H9 (cell line): ENCODE data around the gene PGF. TPM values are rescaled to one million over a fixed set of nuclear protein-coding genes. Genes with fewer than 3 reads are reported as not detected.

Source experiments
- DNase-seq: peaks from one replicate; pipeline ENCODE4 v3.0.0-alpha.2; 2017
- H2AFZ ChIP-seq: one replicate; pipeline ENCODE4 v1.6.1; 2013; ENCODE audit warnings: mild to moderate bottlenecking, low read length, control low read depth, moderate library complexity
- H2AK5ac ChIP-seq: 2 replicates; pipeline ENCODE4 v1.6.1; 2013; ENCODE audit warnings: low read length, control low read depth, mixed read lengths; ENCODE audit not compliant: insufficient read length
- H2BK120ac ChIP-seq: one replicate; pipeline ENCODE4 v1.6.1; 2013; ENCODE audit warnings: low read depth, mild to moderate bottlenecking, low read length, control low read depth, inconsistent platforms; ENCODE audit not compliant: poor library complexity, severe bottlenecking
- H2BK12ac ChIP-seq: 2 replicates; pipeline ENCODE4 v1.6.1; 2013; ENCODE audit warnings: low read length, control low read depth, mixed read lengths, low read depth; ENCODE audit not compliant: insufficient read length
- H2BK15ac ChIP-seq: 2 replicates; pipeline ENCODE4 v1.6.1; 2013; ENCODE audit warnings: low read depth, low read length, control low read depth
- H2BK20ac ChIP-seq: one replicate; pipeline ENCODE4 v1.6.1; 2013; ENCODE audit warnings: low read depth, mild to moderate bottlenecking, low read length, control low read depth, inconsistent platforms; ENCODE audit not compliant: poor library complexity, severe bottlenecking
- H2BK5ac ChIP-seq: 2 replicates; pipeline ENCODE4 v1.6.1; 2013; ENCODE audit warnings: low read length, control low read depth, mixed read lengths; ENCODE audit not compliant: insufficient read length
- H3K14ac ChIP-seq: 2 replicates; pipeline ENCODE4 v1.6.1; 2013; ENCODE audit warnings: low read length, control low read depth; ENCODE audit not compliant: insufficient read depth
- H3K18ac ChIP-seq: 2 replicates; pipeline ENCODE4 v1.6.1; 2013; ENCODE audit warnings: low read depth, mild to moderate bottlenecking, mixed read lengths, low read length, control low read depth; ENCODE audit not compliant: insufficient read length
- H3K23ac ChIP-seq: 2 replicates; pipeline ENCODE4 v1.6.1; 2013; ENCODE audit warnings: low read length, control low read depth, mixed read lengths, low read depth; ENCODE audit not compliant: insufficient read length
- H3K23me2 ChIP-seq: 2 replicates; pipeline ENCODE4 v1.6.1; 2013; ENCODE audit warnings: low read depth, mild to moderate bottlenecking, mixed read lengths, low read length, control low read depth; ENCODE audit not compliant: insufficient read length, poor library complexity, severe bottlenecking
- H3K27ac ChIP-seq: 2 replicates; pipeline ENCODE4 v1.5.1; 2013; ENCODE audit warnings: low read length, control low read depth, mixed read lengths, low read depth; ENCODE audit not compliant: insufficient read length
- H3K27me3 ChIP-seq: 2 replicates; pipeline ENCODE4 v1.6.1; 2013; ENCODE audit warnings: low read length, control low read depth, inconsistent platforms; ENCODE audit not compliant: insufficient read depth
- H3K4ac ChIP-seq: 2 replicates; pipeline ENCODE4 v1.6.1; 2013; ENCODE audit warnings: low read depth, mild to moderate bottlenecking, control low read depth, inconsistent platforms, low read length, moderate library complexity
- H3K4me1 ChIP-seq: 2 replicates; pipeline ENCODE4 v1.6.1; 2013; ENCODE audit warnings: low read length, control low read depth, inconsistent platforms; ENCODE audit not compliant: insufficient read depth
- H3K4me2 ChIP-seq: 2 replicates; pipeline ENCODE4 v1.6.1; 2013; ENCODE audit warnings: low read length, control low read depth, mixed read lengths; ENCODE audit not compliant: insufficient read length, insufficient read depth
- H3K56ac ChIP-seq: 2 replicates; pipeline ENCODE4 v1.6.1; 2013; ENCODE audit warnings: low read depth, mild to moderate bottlenecking, mixed read lengths, low read length, control low read depth; ENCODE audit not compliant: insufficient read length
- H3K79me1 ChIP-seq: 2 replicates; pipeline ENCODE4 v1.6.1; 2013; ENCODE audit warnings: low read depth, mild to moderate bottlenecking, moderate library complexity, low read length, control low read depth, inconsistent platforms; ENCODE audit not compliant: insufficient read depth, poor library complexity, severe bottlenecking
- H3K79me2 ChIP-seq: 2 replicates; pipeline ENCODE4 v1.6.1; 2013; ENCODE audit warnings: low read length, control low read depth, inconsistent platforms; ENCODE audit not compliant: insufficient read depth
- H3K9ac ChIP-seq: 2 replicates; pipeline ENCODE4 v1.6.1; 2013; ENCODE audit warnings: low read length, control low read depth, mixed read lengths; ENCODE audit not compliant: insufficient read length; ENCODE audit errors: extremely low read depth
- H3K9me3 ChIP-seq: one replicate; pipeline ENCODE4 v1.6.1; 2013; ENCODE audit warnings: low read depth, low read length, inconsistent platforms; ENCODE audit not compliant: control insufficient read depth
- H3T11ph ChIP-seq: one replicate; pipeline ENCODE4 v1.6.1; 2013; ENCODE audit warnings: mild to moderate bottlenecking, low read length, control low read depth, inconsistent platforms
- H4K20me1 ChIP-seq: one replicate; pipeline ENCODE4 v1.6.1; 2013; ENCODE audit not compliant: control insufficient read depth, insufficient read length, insufficient read depth
- H4K5ac ChIP-seq: 2 replicates; pipeline ENCODE4 v1.6.1; 2013; ENCODE audit warnings: low read depth, mild to moderate bottlenecking, mixed read lengths, low read length, control low read depth; ENCODE audit not compliant: insufficient read length
- H4K8ac ChIP-seq: replicated peaks from 2 replicates; pipeline ENCODE4 v1.6.1; 2013; ENCODE audit warnings: low read length, control low read depth, mixed read lengths, low read depth; ENCODE audit not compliant: insufficient read length
- H4K91ac ChIP-seq: 2 replicates; pipeline ENCODE4 v1.6.1; 2013; ENCODE audit warnings: low read depth, mild to moderate bottlenecking, moderate library complexity, mixed read lengths, low read length, control low read depth; ENCODE audit not compliant: insufficient read length
- H3K27ac Mint-ChIP-seq, 3 experiments: 2 replicates in 2 of 3; 3 replicates in 1 of 3; pipeline ENCODE4 v1.8.0; 2020 to 2021; ENCODE audit warnings: mixed read lengths in 3 of 3, mild to moderate bottlenecking in 1 of 3, moderate library complexity in 1 of 3
- H3K27me3 Mint-ChIP-seq: 2 replicates; pipeline ENCODE4 v1.8.0; 2021; ENCODE audit warnings: low read depth, mild to moderate bottlenecking, moderate library complexity, mixed read lengths
- H3K36me3 Mint-ChIP-seq, 3 experiments: 2 replicates in 2 of 3; 3 replicates in 1 of 3; pipeline ENCODE4 v1.8.0; 2020 to 2021; ENCODE audit warnings: low read depth in 3 of 3, mixed read lengths in 3 of 3; ENCODE audit not compliant: insufficient read depth in 1 of 3
- H3K4me1 Mint-ChIP-seq, 2 experiments: 2 replicates each; pipeline ENCODE4 v1.8.0; 2020; ENCODE audit warnings: mixed read lengths in 2 of 2
- H3K4me3 Mint-ChIP-seq, 2 experiments: 2 replicates in 1 of 2; 3 replicates in 1 of 2; pipeline ENCODE4 v1.8.0; 2020 to 2021; ENCODE audit warnings: mild to moderate bottlenecking in 2 of 2, mixed read lengths in 2 of 2, moderate library complexity in 1 of 2
- H3K9me3 Mint-ChIP-seq, 2 experiments: 2 replicates in 1 of 2; 3 replicates in 1 of 2; pipeline ENCODE4 v1.8.0; 2020; ENCODE audit warnings: mild to moderate bottlenecking in 2 of 2, mixed read lengths in 2 of 2, moderate library complexity in 1 of 2
- CTCF ChIP-seq: fragments of 200-600 bp; sonication (generic); conservative IDR thresholded peaks from 3 replicates; pipeline ENCODE4 v1.8.0; 2021; ENCODE audit warnings: antibody characterized with exemption, mild to moderate bottlenecking
- WGBS: extraction: QIAGEN DNeasy Blood & Tissue Kit; methylation state at CpG from one replicate; pipeline ENCODE4 v1.1.7; 2013; ENCODE audit warnings: missing lambda C conversion rate, low lambda C conversion rate, mixed read lengths; ENCODE audit not compliant: insufficient read length; ENCODE audit errors: extremely low coverage; 5-methylcytosine and 5-hydroxymethylcytosine counted together
- total RNA-seq: library from RNA; stranded (reverse); gene quantifications from 2 replicates; pipeline ENCODE4 v1.2.1, GENCODE V29; 2021

PGF gene
- total RNA-seq, 1 experiment from 2014 or later = 2.3 TPM

- TF ChIP-seq CTCF = no peak
- Histone ChIP-seq H3K27me3 (no peaks in the 10 kb centered on the region), H2AFZ (no peak overlapping the region), H3K14ac (no peak overlapping the region), H3K4me2 (no peak overlapping the region), H4K5ac (no peak overlapping the region), H3K9me3 (no peaks in the 10 kb centered on the region), H2BK5ac (no peak overlapping the region), H3K9ac (no peak overlapping the region), H3K79me1 (no peaks in the 10 kb centered on the region), H3K4ac (no peak overlapping the region), H3K23ac (no peak overlapping the region), H2BK15ac (no peak overlapping the region), H3K56ac (no peak overlapping the region), H3K27ac (no peak overlapping the region), H4K8ac (no peak overlapping the region), H2BK120ac (no peak overlapping the region), H4K91ac (no peak overlapping the region), H2AK5ac (no peak overlapping the region), H4K20me1 (no peaks in the 10 kb centered on the region), H2BK12ac (no peak overlapping the region), H3K23me2 (peaks cover 4% of the 10 kb centered on the region), H3K18ac (no peak overlapping the region), H2BK20ac (no peak overlapping the region), H3K79me2 (no peaks in the 10 kb centered on the region), H3T11ph (no peak overlapping the region), H3K4me1 (no peaks in the 10 kb centered on the region; the same call in 1 of the 2 replicates)
- Mint-ChIP-seq H3K27me3 (peaks cover 6% of the 10 kb centered on the region), H3K4me3 (no peak overlapping the region), H3K9me3 (no peaks in the 10 kb centered on the region), H3K4me1 (peaks cover 6 to 7% of the 10 kb centered on the region in 2 experiments; a peak in 3 of 4 replicates), H3K27ac (no peak overlapping the region), H3K36me3 (peaks cover 0 to 6% (median 0%) of the 10 kb centered on the region in 3 experiments; a peak in 2 of 7 replicates)
- DNase-seq = no peak
- no CpG with 5 or more reads among the region's 22 CpGs for WGBS
Observed at GRCh38 chr14:74919421-74920165, 35.8 kb downstream of the PGF start.
